Pons (tissue), 1 donor: Measurements from ENCODE around the gene CRHR1.
"Not testable (repeated sequence)": the region's sequence is repeated elsewhere in the genome, so short reads cannot be mapped to it uniquely, and the experiment has no call there.

Source experiments
- DNase-seq: peaks from one replicate; pipeline ENCODE4 v3.0.0-alpha.2; 2016; ENCODE audit warnings: low spot score

Gene CRHR1

GRCh38 chr17:45846223-45846622 lies 62.1 kb downstream of the CRHR1 start:
- DNase-seq = no peak

- DNase-seq = no peak
Observed at GRCh38 chr17:45846646-45847045, 62.5 kb downstream of the CRHR1 start.

DNA sequence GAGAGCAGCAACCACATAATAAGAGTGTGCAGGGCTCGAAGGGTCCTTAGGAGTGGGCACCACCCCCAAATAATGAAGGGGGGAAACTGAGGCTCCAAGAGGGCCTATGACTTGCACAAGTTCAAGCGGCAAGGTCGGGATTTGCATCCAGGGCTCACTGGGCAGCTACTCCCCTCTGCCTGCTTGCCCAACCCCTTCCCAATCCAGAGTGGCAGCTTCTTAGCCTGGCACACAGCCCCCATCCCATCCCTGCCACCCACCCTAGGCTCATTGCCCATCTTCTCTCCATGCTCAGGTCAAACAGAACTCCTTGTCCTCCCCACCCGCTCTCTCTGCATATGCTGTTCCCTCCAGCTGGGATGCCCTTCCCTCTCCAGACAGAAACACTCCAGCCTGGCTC lies 63.0 kb downstream of the CRHR1 start:
- DNase-seq = no peak

- no peak for DNase-seq
Observed at GRCh38 chr17:45847747-45848146, 63.6 kb downstream of the CRHR1 start.

DNA sequence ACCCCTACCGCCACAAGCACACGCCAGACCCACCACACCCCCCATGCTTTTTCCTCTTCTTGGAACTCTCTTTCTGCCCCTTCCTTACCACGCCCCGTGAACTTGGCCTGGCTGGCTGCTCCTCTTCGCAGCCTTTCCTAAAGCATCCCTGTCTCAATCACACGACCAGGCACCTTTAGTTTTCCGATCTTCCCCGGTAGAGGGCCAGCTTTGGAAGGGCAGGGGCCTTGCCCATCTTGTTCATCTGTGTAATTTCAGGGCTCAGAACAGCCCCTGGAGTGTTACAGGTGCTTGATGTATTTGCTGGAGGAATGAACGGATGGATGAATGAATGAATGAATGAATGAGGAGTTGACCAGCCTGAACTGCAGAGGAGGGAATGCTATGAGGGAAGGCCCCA lies 64.3 kb downstream of the CRHR1 start:
- DNase-seq = no peak

DNA sequence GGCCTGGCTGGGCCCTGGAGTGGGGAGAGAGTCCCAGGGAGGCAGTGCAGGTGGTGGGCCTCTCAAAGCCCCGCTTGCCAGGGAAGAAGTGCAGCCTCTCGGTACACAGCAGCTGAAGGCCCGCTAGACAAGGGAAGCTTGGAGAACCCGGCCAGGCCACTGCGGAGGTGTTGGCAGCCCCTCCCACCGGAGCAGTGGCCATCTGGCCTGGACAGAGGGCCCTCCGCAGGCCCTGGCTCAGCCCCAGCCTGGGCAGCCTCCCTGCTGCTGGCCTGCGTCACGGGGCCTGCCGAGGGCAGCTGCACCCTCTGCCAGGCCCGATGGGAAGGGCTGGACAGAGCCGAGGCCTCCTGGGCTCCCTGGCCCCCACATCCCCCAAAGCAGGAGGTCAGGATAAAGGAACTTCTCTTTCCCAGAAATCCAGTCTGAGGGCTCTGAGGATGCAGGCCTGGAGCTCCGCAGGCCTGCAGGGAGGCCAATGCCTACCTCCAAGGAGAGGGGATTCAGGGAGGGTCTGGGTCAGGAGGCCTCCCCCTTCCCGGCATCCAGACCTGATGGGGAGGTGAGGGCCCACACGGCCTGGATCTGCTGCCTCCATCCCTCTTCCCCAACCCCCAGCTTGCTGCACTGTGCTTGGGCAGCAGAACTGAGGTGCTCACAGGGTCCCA lies 64.9 kb downstream of the CRHR1 start:
- DNase-seq = peak; percentile 66

DNA sequence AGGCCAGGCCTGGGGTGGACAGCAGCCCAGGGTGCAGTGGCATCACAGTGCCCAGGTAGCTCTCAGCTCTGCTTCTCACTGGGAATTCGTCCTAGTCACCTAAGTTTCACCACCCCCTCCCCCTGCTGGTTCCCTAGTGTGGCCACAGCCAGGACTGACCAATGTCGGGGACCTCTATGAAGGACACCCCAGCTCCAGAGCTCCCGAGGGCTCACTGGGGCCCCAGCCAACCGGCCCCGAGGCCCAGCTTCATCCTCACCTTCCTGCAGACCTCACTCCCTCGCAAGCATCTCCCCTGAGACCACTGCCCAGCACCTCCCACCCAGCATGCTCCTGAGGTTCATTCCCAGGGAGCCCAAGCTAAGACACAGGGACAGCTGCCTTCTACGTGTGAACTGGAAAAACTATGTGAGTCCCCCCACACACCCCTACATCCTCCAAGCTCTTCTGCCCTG lies 65.4 kb downstream of the CRHR1 start:
- no peak for DNase-seq

GRCh38 chr17:45850011-45850410 lies 65.9 kb downstream of the CRHR1 start:
- no peak for DNase-seq

GRCh38 chr17:45850468-45850867 lies 66.3 kb downstream of the CRHR1 start:
- DNase-seq = no peak

GRCh38 chr17:45851022-45851421 lies 66.9 kb downstream of the CRHR1 start:
- no peak for DNase-seq

DNA sequence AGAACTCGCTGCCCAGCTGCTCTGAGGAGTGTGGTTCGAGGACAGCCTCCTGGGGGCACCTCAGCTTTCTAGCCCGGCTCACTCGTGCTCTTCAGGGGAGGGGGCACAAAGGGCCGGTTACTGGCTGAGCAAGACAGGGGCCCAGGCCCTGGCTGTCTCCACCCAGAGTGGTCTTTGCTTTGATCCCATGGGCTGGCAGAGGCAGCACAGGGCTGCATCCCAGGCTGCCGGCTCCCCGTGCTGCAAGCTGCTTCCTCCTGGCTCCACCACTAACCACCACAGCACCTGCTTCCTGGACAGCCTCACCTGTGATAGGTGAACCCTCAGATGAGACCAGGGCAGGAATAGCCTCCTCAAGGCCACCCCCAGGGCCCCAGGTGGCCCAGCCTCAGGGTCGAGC lies 67.3 kb downstream of the CRHR1 start:
- DNase-seq = no peak

DNA sequence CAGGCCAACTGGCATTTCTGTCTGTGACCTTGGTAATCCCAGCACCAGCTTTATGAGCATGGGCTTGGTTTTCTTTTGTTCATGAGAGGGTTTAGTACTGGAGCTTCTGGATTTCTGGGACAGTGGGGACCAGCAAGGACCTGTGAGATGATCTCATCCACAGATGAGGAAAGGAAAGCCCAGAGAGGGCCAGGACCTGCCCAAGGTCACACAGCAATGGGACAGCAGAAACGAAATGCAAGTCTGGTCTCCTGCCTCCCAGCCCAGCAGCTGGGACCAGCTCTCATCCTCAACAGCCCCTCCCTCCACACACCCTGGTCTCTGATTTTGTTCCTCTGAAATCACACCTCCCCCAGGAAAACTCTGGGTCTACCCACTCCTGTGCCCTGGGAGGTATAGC lies 67.8 kb downstream of the CRHR1 start:
- DNase-seq = no peak

DNA sequence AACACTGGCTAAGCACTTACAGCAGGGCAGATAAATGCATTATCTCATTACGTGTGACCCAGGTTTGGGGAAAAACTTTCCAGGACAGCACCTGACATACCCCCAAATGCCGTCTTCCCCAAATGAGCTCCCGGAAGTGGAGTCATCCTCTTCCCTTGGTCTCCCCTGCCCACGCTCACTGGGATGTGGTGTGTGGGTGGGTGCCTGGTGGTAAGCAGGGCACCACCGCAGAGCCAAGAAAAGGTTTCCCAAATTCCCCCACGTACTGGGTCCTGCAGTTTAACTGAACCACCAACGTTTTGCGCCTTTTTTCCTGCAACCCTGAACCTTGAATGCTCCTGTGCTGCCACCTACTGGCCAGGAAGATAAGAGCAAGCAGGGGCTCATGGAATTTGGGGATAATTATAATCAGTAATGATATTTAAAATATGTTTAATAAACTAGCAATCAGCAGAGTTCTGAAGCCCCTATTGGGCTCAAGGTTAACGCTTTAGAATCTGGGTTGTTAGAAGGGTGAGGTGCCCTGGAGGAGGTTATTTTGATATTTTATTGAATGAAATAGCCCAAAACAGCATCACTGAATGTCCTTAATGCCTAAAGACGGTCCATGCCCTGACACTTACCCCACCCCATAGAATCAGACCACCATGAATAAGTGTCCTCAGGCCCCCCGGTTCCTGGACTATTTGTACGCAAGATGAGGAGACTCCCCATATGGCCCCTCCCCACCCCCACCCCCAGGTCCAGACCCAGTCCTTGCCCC lies 68.6 kb downstream of the CRHR1 start:
- DNase-seq = peak; percentile 61

- no peak for DNase-seq
Observed at GRCh38 chr17:45854209-45854608, 70.1 kb downstream of the CRHR1 start.

- DNase-seq = no peak
Observed at GRCh38 chr17:45855691-45856336, 71.7 kb downstream of the CRHR1 start.

- peak; percentile 16 for DNase-seq
Observed at GRCh38 chr17:45857977-45858708, 74.0 kb downstream of the CRHR1 start.

DNA sequence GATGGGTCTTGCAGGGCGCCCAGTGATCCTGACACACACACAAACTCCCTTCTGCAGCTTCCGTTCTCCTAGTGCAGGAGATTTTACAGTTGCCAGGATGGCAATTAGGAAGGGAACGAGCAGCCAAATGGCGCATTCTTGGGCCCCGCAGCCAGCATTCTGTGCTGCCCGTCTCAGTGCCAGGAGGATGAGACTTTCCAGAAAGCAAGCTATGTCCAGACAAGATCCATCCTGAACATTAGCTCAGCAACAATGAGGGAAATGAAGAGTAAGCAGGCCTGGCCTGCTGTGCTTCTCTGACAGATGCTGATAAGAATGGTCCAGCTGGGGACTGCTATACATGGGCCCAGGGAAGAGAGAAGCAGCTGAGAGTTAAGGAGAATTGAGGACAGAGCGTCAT lies 77.0 kb downstream of the CRHR1 start:
- DNase-seq = peak; percentile 21

- DNase-seq = not testable (repeated sequence)
Observed at GRCh38 chr17:45862127-45862526, 78.0 kb downstream of the CRHR1 start.

DNA sequence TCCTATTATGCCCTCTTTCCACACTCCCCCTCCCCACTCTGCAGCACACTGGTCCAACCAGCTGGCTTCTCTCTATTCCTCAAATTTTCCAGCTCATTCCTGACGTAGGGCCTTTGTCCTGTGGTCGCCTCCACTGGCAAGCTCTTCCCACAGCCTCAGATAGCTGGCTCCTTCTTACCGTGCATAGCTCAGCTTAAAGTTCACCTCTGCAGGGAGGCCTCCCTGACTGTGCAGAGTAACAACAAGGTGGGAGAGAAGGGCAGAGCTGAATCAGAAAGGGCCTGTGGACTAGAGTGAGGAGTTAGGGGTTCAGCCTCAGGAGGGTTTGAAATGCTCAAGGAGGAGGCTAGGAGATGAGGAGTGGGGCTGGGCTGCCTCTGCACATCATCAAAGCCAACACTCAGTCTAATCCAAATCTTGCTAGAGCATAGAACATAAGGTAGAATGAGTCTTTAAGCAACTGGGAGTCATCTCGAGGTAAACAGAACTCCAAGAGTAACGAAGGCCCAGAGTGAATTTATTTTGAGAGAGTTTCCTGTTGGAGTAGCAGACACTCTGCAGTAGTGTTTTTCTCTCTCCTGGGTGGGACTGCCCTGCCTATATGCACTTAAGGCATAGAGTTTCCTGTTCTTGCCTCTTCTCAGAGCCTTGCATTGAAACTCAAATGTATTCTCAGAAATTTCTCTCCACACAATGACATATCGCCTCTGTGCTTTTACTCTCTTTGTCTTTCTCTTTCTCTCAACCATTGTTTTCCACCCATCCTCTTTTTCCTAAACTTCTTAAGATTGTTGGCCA lies 79.9 kb downstream of the CRHR1 start:
- no peak for DNase-seq

GRCh38 chr17:45867171-45867570 lies 83.1 kb downstream of the CRHR1 start:
- DNase-seq = peak; percentile 91

DNA sequence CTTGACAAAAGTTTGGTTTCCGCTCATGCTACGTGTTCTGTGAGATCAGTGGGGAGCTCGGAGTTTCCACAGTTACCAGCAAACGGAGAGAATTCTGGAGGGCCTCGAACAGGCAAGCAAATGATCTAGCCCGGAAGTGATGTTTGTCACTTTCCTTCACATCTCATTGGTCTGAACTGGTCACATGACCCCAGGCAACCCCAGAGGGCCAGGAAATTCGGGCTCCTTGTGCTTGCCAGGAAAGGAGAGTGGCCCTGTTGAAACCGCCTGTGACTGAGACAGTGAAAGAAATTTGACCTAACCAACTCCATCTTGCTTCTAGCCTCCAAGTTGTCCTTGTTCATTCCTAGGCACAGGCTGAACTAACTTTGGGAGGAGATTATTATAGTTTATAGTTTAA lies 83.6 kb downstream of the CRHR1 start:
- DNase-seq = no peak

DNA sequence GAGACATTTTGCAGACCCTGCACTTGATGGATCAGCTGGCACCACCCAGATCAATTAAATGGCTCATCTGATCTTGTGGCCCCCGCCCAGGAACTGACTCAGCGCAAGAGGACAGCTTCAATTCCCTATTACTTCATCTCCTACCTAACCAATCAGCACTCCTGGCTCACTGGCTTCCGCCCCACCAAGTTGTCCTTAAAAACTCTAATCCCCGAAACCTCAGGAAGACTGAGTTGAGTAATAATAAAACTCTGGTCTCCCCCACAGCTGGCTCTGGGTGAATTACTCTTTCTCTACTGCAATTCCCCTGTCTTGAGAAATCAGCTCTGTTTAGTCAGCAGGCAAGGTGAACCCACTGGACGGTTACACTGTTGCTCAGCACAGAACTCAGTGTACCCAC lies 84.2 kb downstream of the CRHR1 start:
- DNase-seq = no peak
